HCT116 (cell line): Measurements from ENCODE around the gene ATXN7L1. TPM values are rescaled to one million over a fixed set of nuclear protein-coding genes. Genes with fewer than 3 reads are reported as not detected.

Source experiments
- ATAC-seq: fragments of 200-7000 bp; cut with Tn5 transposase; 2 replicates; pipeline ENCODE4 v1.9.1; 2020; ENCODE audit warnings: mild to moderate bottlenecking, moderate library complexity
- BruUV-seq: library from RNA; stranded (reverse); fragments of 400-500 nt; replicated peaks from 2 replicates; lab custom pipeline; 2021; lab: Mats Ljungman, UMichigan
- CTCF ChIA-PET: fragments of 300-600 bp; sonication (Branson Sonifier 250); formaldehyde crosslinking; loops from one replicate; lab custom pipeline; 2021; ENCODE audit warnings: antibody characterized with exemption; lab: Charles Lee
- POLR2A ChIA-PET: fragments of 300-600, 350-600 bp; sonication (Branson Sonifier 250); formaldehyde crosslinking; loops from one replicate; lab custom pipeline; 2021; ENCODE audit warnings: antibody characterized with exemption; lab: Charles Lee
- RAD21 ChIA-PET, 2 experiments: fragments of 300-600 bp; sonication (Branson Sonifier 250); formaldehyde crosslinking; loops; one replicate each; lab custom pipeline; 2023; ENCODE audit warnings: low total read pairs in 2 of 2; ENCODE audit not compliant: uncharacterized antibody in 2 of 2, unreplicated experiment in 2 of 2, low non-redundant PET in 1 of 2; lab: Charles Lee
- DNase-seq: peaks from one replicate; pipeline ENCODE4 v3.0.0-alpha.2; 2010; ENCODE audit warnings: low read depth, low spot score
- H2AFZ ChIP-seq: fragments of 200-600 bp; shearing (Covaris generic), sonication (generic); 2 replicates; pipeline ENCODE4 v1.6.1; 2017; ENCODE audit warnings: low read depth, mixed run types, mixed read lengths, antibody characterized with exemption, low read length; ENCODE audit not compliant: poor library complexity, severe bottlenecking
- H3K27ac ChIP-seq: 2 replicates; pipeline ENCODE4 v1.5.1; 2012; ENCODE audit warnings: low read depth, low read length
- H3K27me3 ChIP-seq: fragments of 200-600 bp; sonication (generic); 2 replicates; pipeline ENCODE4 v1.6.1; 2016; ENCODE audit warnings: mixed run types, low read length, mixed read lengths; ENCODE audit not compliant: insufficient read depth
- H3K36me3 ChIP-seq, 2 experiments: fragments of 200-500 bp in 1 of 2; fragments of 200-600 bp in 1 of 2; sonication (Bioruptor generic) in 1 of 2; sonication (generic) in 1 of 2; 2 replicates each; pipeline versions ENCODE4 v1.5.1 to v1.6.1; 2014 to 2016; ENCODE audit warnings: low read length in 2 of 2, inconsistent platforms in 1 of 2, mixed read lengths in 1 of 2, mixed run types in 1 of 2; ENCODE audit not compliant: insufficient read depth in 2 of 2, control insufficient read depth in 1 of 2
- H3K4me1 ChIP-seq, 2 experiments: fragments of 200-600 bp in 1 of 2; sonication (generic) in 1 of 2; 2 replicates each; pipeline versions ENCODE4 v1.5.1 to v1.6.1; 2012 to 2017; ENCODE audit warnings: low read length in 2 of 2, inconsistent platforms in 1 of 2, mild to moderate bottlenecking in 1 of 2, mixed read lengths in 1 of 2, mixed run types in 1 of 2, moderate library complexity in 1 of 2; ENCODE audit not compliant: insufficient read depth in 2 of 2, control insufficient read depth in 1 of 2
- H3K4me2 ChIP-seq: fragments of 200-600 bp; sonication (generic); 2 replicates; pipeline ENCODE4 v1.6.1; 2017; ENCODE audit warnings: mixed run types, low read length, mixed read lengths
- H3K4me3 ChIP-seq, 2 experiments: fragments of 200-600 bp in 1 of 2; sonication (generic) in 1 of 2; replicated peaks in 1 of 2; 2 replicates each; pipeline ENCODE4 v1.5.1; 2011 to 2016; ENCODE audit warnings: low read length in 2 of 2, control low read depth in 1 of 2, low read depth in 1 of 2, mild to moderate bottlenecking in 1 of 2, mixed read lengths in 1 of 2, mixed run types in 1 of 2
- H3K79me2 ChIP-seq: fragments of 200-600 bp; sonication (generic); 2 replicates; pipeline ENCODE4 v1.6.1; 2017; ENCODE audit warnings: mild to moderate bottlenecking, mixed run types, low read length, moderate library complexity, mixed read lengths; ENCODE audit not compliant: insufficient read depth
- H3K9ac ChIP-seq: fragments of 200-600 bp; sonication (generic); 2 replicates; pipeline ENCODE4 v1.6.1; 2016; ENCODE audit warnings: low read length, mixed read lengths
- H3K9me2 ChIP-seq: fragments of 200-600 bp; sonication (generic), shearing (Covaris generic); 2 replicates; pipeline ENCODE4 v1.6.1; 2017; ENCODE audit warnings: mixed run types, mild to moderate bottlenecking, moderate library complexity; ENCODE audit not compliant: insufficient read depth
- H3K9me3 ChIP-seq, 2 experiments: fragments of 200-500 bp in 1 of 2; fragments of 200-600 bp in 1 of 2; sonication (Bioruptor generic) in 1 of 2; sonication (generic) in 1 of 2; 2 replicates each; pipeline ENCODE4 v1.6.1; 2014 to 2017; ENCODE audit warnings: low read length in 2 of 2, mixed read lengths in 2 of 2, inconsistent platforms in 1 of 2, low read depth in 1 of 2, mild to moderate bottlenecking in 1 of 2, mixed run types in 1 of 2, moderate library complexity in 1 of 2; ENCODE audit not compliant: control insufficient read depth in 1 of 2, insufficient read depth in 1 of 2
- H4K20me1 ChIP-seq: fragments of 200-600 bp; sonication (generic), shearing (Covaris generic); 2 replicates; pipeline ENCODE4 v1.6.1; 2017; ENCODE audit warnings: mixed run types, mild to moderate bottlenecking, moderate library complexity; ENCODE audit not compliant: insufficient read depth
- CEBPB ChIP-seq: IDR thresholded peaks from 2 replicates; pipeline ENCODE4 v1.6.1; 2012; ENCODE audit warnings: low read depth
- EZH2phosphoT487 ChIP-seq: fragments of 200-600 bp; IDR thresholded peaks from 2 replicates; pipeline ENCODE4 v1.6.1; 2018; ENCODE audit warnings: antibody characterized with exemption, borderline replicate concordance
- FOSL1 ChIP-seq: IDR thresholded peaks from 2 replicates; pipeline ENCODE4 v1.6.1; 2012; ENCODE audit warnings: low read depth
- RAD21 ChIP-seq: IDR thresholded peaks from 2 replicates; pipeline ENCODE4 v1.6.1; 2012; ENCODE audit warnings: low read depth, mild to moderate bottlenecking
- YY1 ChIP-seq: IDR thresholded peaks from 2 replicates; pipeline ENCODE4 v1.6.1; 2011; ENCODE audit warnings: low read length, low read depth, moderate library complexity, mild to moderate bottlenecking; ENCODE audit not compliant: insufficient replicate concordance; ENCODE audit errors: extremely low read depth
- ZFX ChIP-seq: fragments of 450-650 bp; IDR thresholded peaks from 2 replicates; pipeline ENCODE4 v1.6.1; 2017
- ZNF274 ChIP-seq: fragments of 200-500 bp; sonication (Bioruptor generic); IDR thresholded peaks from 2 replicates; pipeline ENCODE4 v1.6.1; 2014; ENCODE audit warnings: mild to moderate bottlenecking, low read depth, low read length, inconsistent platforms
- intact Hi-C: fragments of 100-400 bp; cut with micrococcal nuclease; formaldehyde crosslinking; loops from 2 replicates; pipeline ENCODE4 v1.10.0; 2022
- total RNA-seq: library from RNA; stranded (reverse); gene quantifications from one replicate; pipeline ENCODE4 v1.2.1, GENCODE V29; 2021; ENCODE audit not compliant: unreplicated experiment
- TF ChIP-seq, protein P1 (sequence below), 3 experiments: fragments of 200-600 bp in 1 of 3; sonication (generic) in 1 of 3; IDR thresholded peaks in 2 of 3; conservative IDR thresholded peaks in 1 of 3; 2 replicates each; pipeline ENCODE4 v1.5.1; 2012 to 2017; ENCODE audit warnings: low read depth in 2 of 3, low read length in 2 of 3, antibody characterized with exemption in 1 of 3, borderline replicate concordance in 1 of 3, control low read depth in 1 of 3, mild to moderate bottlenecking in 1 of 3, mixed read lengths in 1 of 3, mixed run types in 1 of 3, moderate library complexity in 1 of 3; ENCODE audit not compliant: insufficient read depth in 1 of 3
- TF ChIP-seq, protein P2 (sequence below): IDR thresholded peaks from 2 replicates; pipeline ENCODE4 v1.6.1; 2012; ENCODE audit warnings: low read depth
- TF ChIP-seq, protein P3 (sequence below): IDR thresholded peaks from 2 replicates; pipeline ENCODE4 v1.6.1; 2012

Gene ATXN7L1
- total RNA-seq, 1 experiment from 2014 or later = 11.5 TPM

DNA sequence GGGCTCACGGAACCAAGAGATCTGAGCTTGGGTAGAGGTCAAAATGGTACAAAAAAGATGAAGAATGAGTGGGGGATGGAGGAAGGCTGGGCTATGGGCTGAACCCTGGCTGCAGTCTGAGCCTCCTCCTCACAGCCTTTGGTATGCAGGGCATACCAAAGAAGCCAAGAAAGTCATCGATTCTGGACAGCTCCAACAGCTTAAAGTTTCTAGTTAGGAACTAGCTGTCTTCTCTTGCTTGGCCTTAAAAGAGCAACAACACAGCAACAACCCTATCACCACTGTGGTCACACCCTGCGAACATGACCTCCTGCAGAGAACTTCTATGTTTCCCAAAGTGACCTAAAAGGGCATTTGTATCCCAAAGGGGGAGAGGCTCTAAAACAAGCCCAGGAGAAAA lies 169.0 kb downstream of the ATXN7L1 start (continued):
- TF ChIP-seq, protein P1, sequence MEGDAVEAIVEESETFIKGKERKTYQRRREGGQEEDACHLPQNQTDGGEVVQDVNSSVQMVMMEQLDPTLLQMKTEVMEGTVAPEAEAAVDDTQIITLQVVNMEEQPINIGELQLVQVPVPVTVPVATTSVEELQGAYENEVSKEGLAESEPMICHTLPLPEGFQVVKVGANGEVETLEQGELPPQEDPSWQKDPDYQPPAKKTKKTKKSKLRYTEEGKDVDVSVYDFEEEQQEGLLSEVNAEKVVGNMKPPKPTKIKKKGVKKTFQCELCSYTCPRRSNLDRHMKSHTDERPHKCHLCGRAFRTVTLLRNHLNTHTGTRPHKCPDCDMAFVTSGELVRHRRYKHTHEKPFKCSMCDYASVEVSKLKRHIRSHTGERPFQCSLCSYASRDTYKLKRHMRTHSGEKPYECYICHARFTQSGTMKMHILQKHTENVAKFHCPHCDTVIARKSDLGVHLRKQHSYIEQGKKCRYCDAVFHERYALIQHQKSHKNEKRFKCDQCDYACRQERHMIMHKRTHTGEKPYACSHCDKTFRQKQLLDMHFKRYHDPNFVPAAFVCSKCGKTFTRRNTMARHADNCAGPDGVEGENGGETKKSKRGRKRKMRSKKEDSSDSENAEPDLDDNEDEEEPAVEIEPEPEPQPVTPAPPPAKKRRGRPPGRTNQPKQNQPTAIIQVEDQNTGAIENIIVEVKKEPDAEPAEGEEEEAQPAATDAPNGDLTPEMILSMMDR (IDR thresholded peaks at IDR 0.05 in 2 of 3, conservative IDR thresholded peaks at IDR 0.05 in 1 of 3; ENCODE audit: borderline replicate concordance in 1 of 3, insufficient read depth in 1 of 3, low read depth in 2 of 3, low read length in 2 of 3) = no peak
- TF ChIP-seq YY1 (no peak), ZNF274 (no peak)
- TF ChIP-seq, protein P2, sequence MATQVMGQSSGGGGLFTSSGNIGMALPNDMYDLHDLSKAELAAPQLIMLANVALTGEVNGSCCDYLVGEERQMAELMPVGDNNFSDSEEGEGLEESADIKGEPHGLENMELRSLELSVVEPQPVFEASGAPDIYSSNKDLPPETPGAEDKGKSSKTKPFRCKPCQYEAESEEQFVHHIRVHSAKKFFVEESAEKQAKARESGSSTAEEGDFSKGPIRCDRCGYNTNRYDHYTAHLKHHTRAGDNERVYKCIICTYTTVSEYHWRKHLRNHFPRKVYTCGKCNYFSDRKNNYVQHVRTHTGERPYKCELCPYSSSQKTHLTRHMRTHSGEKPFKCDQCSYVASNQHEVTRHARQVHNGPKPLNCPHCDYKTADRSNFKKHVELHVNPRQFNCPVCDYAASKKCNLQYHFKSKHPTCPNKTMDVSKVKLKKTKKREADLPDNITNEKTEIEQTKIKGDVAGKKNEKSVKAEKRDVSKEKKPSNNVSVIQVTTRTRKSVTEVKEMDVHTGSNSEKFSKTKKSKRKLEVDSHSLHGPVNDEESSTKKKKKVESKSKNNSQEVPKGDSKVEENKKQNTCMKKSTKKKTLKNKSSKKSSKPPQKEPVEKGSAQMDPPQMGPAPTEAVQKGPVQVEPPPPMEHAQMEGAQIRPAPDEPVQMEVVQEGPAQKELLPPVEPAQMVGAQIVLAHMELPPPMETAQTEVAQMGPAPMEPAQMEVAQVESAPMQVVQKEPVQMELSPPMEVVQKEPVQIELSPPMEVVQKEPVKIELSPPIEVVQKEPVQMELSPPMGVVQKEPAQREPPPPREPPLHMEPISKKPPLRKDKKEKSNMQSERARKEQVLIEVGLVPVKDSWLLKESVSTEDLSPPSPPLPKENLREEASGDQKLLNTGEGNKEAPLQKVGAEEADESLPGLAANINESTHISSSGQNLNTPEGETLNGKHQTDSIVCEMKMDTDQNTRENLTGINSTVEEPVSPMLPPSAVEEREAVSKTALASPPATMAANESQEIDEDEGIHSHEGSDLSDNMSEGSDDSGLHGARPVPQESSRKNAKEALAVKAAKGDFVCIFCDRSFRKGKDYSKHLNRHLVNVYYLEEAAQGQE = no peak
- TF ChIP-seq, all 23 proteins: peak for 0

DNA sequence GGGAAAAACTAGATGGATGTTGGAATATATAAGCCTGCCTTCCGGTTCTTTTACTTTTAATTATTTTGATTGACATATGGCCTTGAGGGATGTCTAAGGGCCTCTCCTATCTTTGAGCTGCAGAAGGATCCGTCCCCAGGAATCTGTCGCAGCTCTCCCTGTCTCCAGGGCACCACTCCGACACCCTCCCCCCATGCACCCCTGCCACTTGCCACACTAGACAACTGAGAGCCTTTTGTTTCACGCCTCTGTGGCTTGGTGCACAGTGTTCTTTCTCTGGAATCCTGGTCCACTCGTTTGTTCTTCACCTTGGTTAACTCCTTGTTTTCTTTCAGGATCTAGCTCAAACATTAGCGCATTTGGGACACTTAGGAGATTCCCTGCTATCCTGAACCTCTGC lies 171.0 kb downstream of the ATXN7L1 start:
- Histone ChIP-seq H3K4me2 (no peak overlapping the region), H3K9me3 (no peaks in the 10 kb centered on the region), H4K20me1 (no peaks in the 10 kb centered on the region), H3K27ac (no peak overlapping the region), H3K9me2 (no peaks in the 10 kb centered on the region), H3K27me3 (no peaks in the 10 kb centered on the region), H2AFZ (no peak overlapping the region), H3K36me3 (no peaks in the 10 kb centered on the region), H3K79me2 (no peaks in the 10 kb centered on the region), H3K4me3 (no peak overlapping the region), H3K9ac (no peak overlapping the region), H3K4me1 (no peaks in the 10 kb centered on the region)
- POLR2A ChIA-PET = no interaction called here
- ATAC-seq = no peak
- TF ChIP-seq EZH2phosphoT487 = no peak
- no peak for TF ChIP-seq ZFX
- TF ChIP-seq, protein P3, sequence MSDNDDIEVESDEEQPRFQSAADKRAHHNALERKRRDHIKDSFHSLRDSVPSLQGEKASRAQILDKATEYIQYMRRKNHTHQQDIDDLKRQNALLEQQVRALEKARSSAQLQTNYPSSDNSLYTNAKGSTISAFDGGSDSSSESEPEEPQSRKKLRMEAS = no peak
- no peak for TF ChIP-seq FOSL1
- no peak for TF ChIP-seq CEBPB
- TF ChIP-seq RAD21 = no peak
- RAD21 ChIA-PET = no interaction called here
- DNase-seq = no peak
- intact Hi-C loops = no loop called here
- CTCF ChIA-PET = no interaction called here
- no TSS peak for BruUV-seq
